ENCODE data around the gene FAM107B.

Gene FAM107B

DNA sequence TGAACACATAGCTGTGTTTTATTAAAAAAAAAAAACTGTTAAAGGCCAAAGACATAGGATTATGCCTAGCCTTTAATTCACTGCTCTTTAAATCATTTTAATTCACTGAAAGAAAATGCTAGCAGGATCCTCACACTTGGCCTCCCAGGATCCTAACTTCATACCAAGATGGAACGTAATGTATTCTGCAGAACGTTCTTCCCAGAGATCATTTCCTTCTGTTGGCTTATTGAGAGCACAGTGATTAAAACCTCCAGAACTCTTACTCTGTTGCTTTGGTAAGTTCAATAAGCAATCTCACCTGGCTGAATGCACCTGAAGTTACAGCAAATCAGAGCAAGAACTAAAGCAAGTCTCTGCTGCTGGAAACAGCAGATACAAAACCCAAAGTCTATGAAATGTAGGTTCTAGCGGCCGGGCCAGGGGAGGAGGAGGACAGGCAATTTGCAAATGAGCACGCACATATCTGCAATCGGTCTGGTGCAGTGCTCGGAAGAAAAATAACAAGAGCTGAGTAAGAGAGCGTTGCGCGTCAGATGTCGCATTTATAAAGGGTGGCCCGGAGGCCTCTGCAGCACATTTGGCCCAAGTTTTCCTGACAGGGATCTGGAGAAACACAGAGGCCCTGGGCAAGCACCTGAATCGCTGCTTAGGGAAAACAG, 193.9 kb downstream of the FAM107B start:
- no peak overlapping the region for H3K4me3 Mint-ChIP-seq
- H3K27me3 Mint-ChIP-seq (ENCODE audit: low read depth): no peaks in the 10 kb centered on the region
- no peak for TF ChIP-seq CTCF (IDR thresholded peaks at IDR 0.05; ENCODE audit: unreplicated experiment in 3 of 3)
- no peaks in the 10 kb centered on the region for H3K9me3 Mint-ChIP-seq
- peak overlapping the region in 1 of 3 experiments; percentile 56 for H3K27ac Mint-ChIP-seq
- H3K36me3 Mint-ChIP-seq (ENCODE audit: low read depth): peaks cover 8% of the 10 kb centered on the region
- peaks cover 7% of the 10 kb centered on the region for H3K4me1 Mint-ChIP-seq

DNA sequence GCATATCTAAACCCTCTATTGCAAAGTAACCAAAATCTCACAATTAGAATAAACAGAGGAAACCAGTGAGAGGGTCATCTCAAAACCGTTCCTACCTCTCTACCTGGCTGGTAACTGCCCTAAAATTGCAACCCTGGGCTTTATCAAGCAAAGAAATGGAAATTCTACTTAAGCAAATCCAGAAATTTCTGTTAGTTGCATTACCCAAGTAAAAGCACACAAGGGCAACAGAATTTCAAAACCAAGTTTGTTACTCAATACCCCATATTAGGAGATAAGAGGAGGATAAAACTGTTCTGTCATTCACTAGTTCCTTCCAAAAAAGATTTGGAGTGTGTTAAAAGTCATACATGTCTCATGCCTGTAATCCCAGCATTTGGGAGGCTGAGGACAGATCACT, 195.3 kb downstream of the FAM107B start:
- Mint-ChIP-seq H3K27me3 (ENCODE audit: low read depth) (no peaks in the 10 kb centered on the region), H3K9me3 (no peaks in the 10 kb centered on the region), H3K4me1 (peaks cover 7% of the 10 kb centered on the region), H3K4me3 (no peak overlapping the region), H3K36me3 (ENCODE audit: low read depth) (peaks cover 5% of the 10 kb centered on the region), H3K27ac (no peak overlapping the region)
- TF ChIP-seq CTCF (IDR thresholded peaks at IDR 0.05; ENCODE audit: unreplicated experiment in 3 of 3): no peak

- H3K4me1 Mint-ChIP-seq: peaks cover 7% of the 10 kb centered on the region
- H3K36me3 Mint-ChIP-seq (ENCODE audit: low read depth): peaks cover 5% of the 10 kb centered on the region
- H3K27me3 Mint-ChIP-seq (ENCODE audit: low read depth): no peaks in the 10 kb centered on the region
- no peaks in the 10 kb centered on the region for H3K9me3 Mint-ChIP-seq
- H3K4me3 Mint-ChIP-seq: no peak overlapping the region
- TF ChIP-seq CTCF (IDR thresholded peaks at IDR 0.05; ENCODE audit: unreplicated experiment in 3 of 3): no peak
- peak overlapping the region in 1 of 3 experiments; percentile 38 for H3K27ac Mint-ChIP-seq
Observed at GRCh38 chr10:14578060-14578952, 196.4 kb downstream of the FAM107B start.

DNA sequence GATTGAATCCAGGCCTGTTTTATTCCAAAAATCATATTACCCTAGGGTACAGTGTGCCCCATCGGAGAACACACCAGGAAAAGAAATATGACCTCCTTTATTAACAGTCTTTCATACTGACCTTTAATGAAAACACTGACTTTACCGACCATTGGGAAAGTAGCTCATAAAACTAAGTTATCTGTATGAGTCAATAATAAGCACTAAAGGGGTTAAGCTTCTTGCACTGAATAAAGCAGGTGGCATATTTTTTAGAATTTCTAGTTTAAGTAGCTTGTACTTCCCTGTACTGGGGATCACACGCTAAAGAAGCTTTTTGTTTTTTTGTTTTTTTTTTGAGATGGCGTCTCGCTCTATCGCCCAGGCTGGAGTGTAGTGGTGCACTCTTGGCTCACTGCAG, 199.8 kb downstream of the FAM107B start:
- no peaks in the 10 kb centered on the region for H3K9me3 Mint-ChIP-seq
- H3K27ac Mint-ChIP-seq: no peak overlapping the region
- H3K4me3 Mint-ChIP-seq: no peak overlapping the region
- H3K4me1 Mint-ChIP-seq: peaks cover 7% of the 10 kb centered on the region
- H3K36me3 Mint-ChIP-seq (ENCODE audit: low read depth): peaks cover 12% of the 10 kb centered on the region
- TF ChIP-seq CTCF (IDR thresholded peaks at IDR 0.05; ENCODE audit: unreplicated experiment in 3 of 3): no peak
- H3K27me3 Mint-ChIP-seq (ENCODE audit: low read depth): no peaks in the 10 kb centered on the region

DNA sequence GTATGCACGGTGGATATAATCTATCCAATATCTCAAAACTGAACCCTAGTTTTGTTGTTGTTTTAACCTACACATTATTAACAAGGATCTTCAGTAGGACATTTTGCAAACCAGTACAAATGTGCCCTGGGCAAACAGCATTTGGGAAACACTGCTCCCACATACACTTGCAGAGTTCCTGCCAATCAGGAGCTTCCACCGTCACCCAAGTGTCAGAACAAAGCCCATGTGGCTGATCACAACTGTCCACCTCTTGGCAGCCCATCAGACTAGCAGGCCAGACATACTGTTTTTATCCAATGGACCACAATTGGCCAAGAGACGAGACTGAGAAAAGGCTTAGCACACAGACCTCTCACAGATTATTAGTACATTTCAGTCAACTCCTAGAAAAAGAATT, 200.4 kb downstream of the FAM107B start:
- H3K27me3 Mint-ChIP-seq (ENCODE audit: low read depth): no peaks in the 10 kb centered on the region
- no peak overlapping the region for H3K27ac Mint-ChIP-seq
- H3K9me3 Mint-ChIP-seq: no peaks in the 10 kb centered on the region
- H3K36me3 Mint-ChIP-seq (ENCODE audit: low read depth): peaks cover 12% of the 10 kb centered on the region
- H3K4me1 Mint-ChIP-seq: peaks cover 7% of the 10 kb centered on the region
- H3K4me3 Mint-ChIP-seq: no peak overlapping the region
- TF ChIP-seq CTCF (IDR thresholded peaks at IDR 0.05; ENCODE audit: unreplicated experiment in 3 of 3): no peak

Measured in nephron (organoid).